PC-3 (cell line): ENCODE data around the gene TMTC2.

Experiments used
- CTCF ChIP-seq: fragments of 300-600 bp; sonication (generic); conservative IDR thresholded peaks from 2 replicates; pipeline ENCODE4 v1.5.1; 2017; ENCODE audit warnings: antibody characterized with exemption, low read depth, mild to moderate bottlenecking, low read length
- EZH2phosphoT487 ChIP-seq: fragments of 300-600 bp; sonication (generic); IDR thresholded peaks from 2 replicates; pipeline ENCODE4 v1.6.1; 2018; ENCODE audit warnings: mild to moderate bottlenecking, antibody characterized with exemption, low read length, borderline replicate concordance

GRCh38 chr12:82838827-82839226, 152.1 kb downstream of the TMTC2 start:
- no peak for TF ChIP-seq CTCF
- no peak for TF ChIP-seq EZH2phosphoT487
